ENCODE results near the gene LYZL1. TPM values are rescaled to one million over a fixed set of nuclear protein-coding genes. Genes with fewer than 3 reads are reported as not detected.
"Not testable (repeated sequence)": the region's sequence is repeated elsewhere in the genome, so short reads cannot be mapped to it uniquely, and the experiment has no call there.

The LYZL1 gene
- polyA plus RNA-seq, 1 donor from 2014 or later = not detected

GRCh38 chr10:29285624-29286051 is 3.2 kb upstream of the LYZL1 start:
- no peaks in the 10 kb centered on the region for H3K9me2 ChIP-seq (ENCODE audit: insufficient read depth, low read length)
- H3K79me2 ChIP-seq (replicated peaks; ENCODE audit: insufficient read depth, low read length) = no peaks in the 10 kb centered on the region
- H2AFZ ChIP-seq (ENCODE audit: low read depth, low read length) = no peak overlapping the region
- H3K4me3 ChIP-seq (ENCODE audit: low read length) = no peak overlapping the region
- no peaks in the 10 kb centered on the region for H3K9me3 ChIP-seq (ENCODE audit: low read length)
- H3K36me3 ChIP-seq (ENCODE audit: insufficient read depth, low read length) = no peaks in the 10 kb centered on the region
- H3K9ac ChIP-seq (ENCODE audit: low read length) = no peak overlapping the region
- H3K27me3 ChIP-seq (ENCODE audit: insufficient read depth, low read depth, low read length) = no peaks in the 10 kb centered on the region
- no peaks in the 10 kb centered on the region for H4K20me1 ChIP-seq (ENCODE audit: insufficient read depth)
- H3K4me2 ChIP-seq (ENCODE audit: low read length) = no peak overlapping the region
- H3F3A ChIP-seq (ENCODE audit: insufficient read depth, low read length, poor library complexity, severe bottlenecking) = no peaks in the 10 kb centered on the region
- TF ChIP-seq MXI1 (conservative IDR thresholded peaks at IDR 0.05; ENCODE audit: poor library complexity, severe bottlenecking) (no peak), TAF1 (IDR thresholded peaks at IDR 0.05; ENCODE audit: low read depth) (no peak), REST (IDR thresholded peaks at IDR 0.05; ENCODE audit: borderline replicate concordance) (no peak), EP300 (conservative IDR thresholded peaks at IDR 0.05; ENCODE audit: poor library complexity, severe bottlenecking) (no peak), POLR2AphosphoS5 (IDR thresholded peaks at IDR 0.05) (no peak), EZH2 (IDR thresholded peaks at IDR 0.05; ENCODE audit: borderline replicate concordance, insufficient read depth, low read length, poor library complexity, severe bottlenecking) (no peak), SMC3 (conservative IDR thresholded peaks at IDR 0.05; ENCODE audit: poor library complexity) (no peak)
- no peak overlapping the region for H3K27ac ChIP-seq (ENCODE audit: low read length)

- no peaks in the 10 kb centered on the region for H3K27me3 ChIP-seq (ENCODE audit: insufficient read depth, low read depth, low read length)
- H3F3A ChIP-seq (ENCODE audit: insufficient read depth, low read length, poor library complexity, severe bottlenecking) = no peaks in the 10 kb centered on the region
- H3K9ac ChIP-seq (ENCODE audit: low read length) = no peak overlapping the region
- no peak for TF ChIP-seq POLR2AphosphoS5 (IDR thresholded peaks at IDR 0.05)
- no peak for TF ChIP-seq EP300 (conservative IDR thresholded peaks at IDR 0.05; ENCODE audit: poor library complexity, severe bottlenecking)
- TF ChIP-seq, protein P1, sequence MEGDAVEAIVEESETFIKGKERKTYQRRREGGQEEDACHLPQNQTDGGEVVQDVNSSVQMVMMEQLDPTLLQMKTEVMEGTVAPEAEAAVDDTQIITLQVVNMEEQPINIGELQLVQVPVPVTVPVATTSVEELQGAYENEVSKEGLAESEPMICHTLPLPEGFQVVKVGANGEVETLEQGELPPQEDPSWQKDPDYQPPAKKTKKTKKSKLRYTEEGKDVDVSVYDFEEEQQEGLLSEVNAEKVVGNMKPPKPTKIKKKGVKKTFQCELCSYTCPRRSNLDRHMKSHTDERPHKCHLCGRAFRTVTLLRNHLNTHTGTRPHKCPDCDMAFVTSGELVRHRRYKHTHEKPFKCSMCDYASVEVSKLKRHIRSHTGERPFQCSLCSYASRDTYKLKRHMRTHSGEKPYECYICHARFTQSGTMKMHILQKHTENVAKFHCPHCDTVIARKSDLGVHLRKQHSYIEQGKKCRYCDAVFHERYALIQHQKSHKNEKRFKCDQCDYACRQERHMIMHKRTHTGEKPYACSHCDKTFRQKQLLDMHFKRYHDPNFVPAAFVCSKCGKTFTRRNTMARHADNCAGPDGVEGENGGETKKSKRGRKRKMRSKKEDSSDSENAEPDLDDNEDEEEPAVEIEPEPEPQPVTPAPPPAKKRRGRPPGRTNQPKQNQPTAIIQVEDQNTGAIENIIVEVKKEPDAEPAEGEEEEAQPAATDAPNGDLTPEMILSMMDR (IDR thresholded peaks at IDR 0.05; ENCODE audit: poor library complexity, severe bottlenecking) = no peak
- TF ChIP-seq SMC3 (conservative IDR thresholded peaks at IDR 0.05; ENCODE audit: poor library complexity) = no peak
- TF ChIP-seq RAD21 (conservative IDR thresholded peaks at IDR 0.05) = no peak
- no peak for TF ChIP-seq MXI1 (conservative IDR thresholded peaks at IDR 0.05; ENCODE audit: poor library complexity, severe bottlenecking)
- no peak for TF ChIP-seq EZH2 (IDR thresholded peaks at IDR 0.05; ENCODE audit: borderline replicate concordance, insufficient read depth, low read length, poor library complexity, severe bottlenecking)
- TF ChIP-seq TAF1 (IDR thresholded peaks at IDR 0.05; ENCODE audit: low read depth) = no peak
- no peak for TF ChIP-seq REST (IDR thresholded peaks at IDR 0.05; ENCODE audit: borderline replicate concordance)
- no peaks in the 10 kb centered on the region for H3K36me3 ChIP-seq (ENCODE audit: insufficient read depth, low read length)
- H3K27ac ChIP-seq (ENCODE audit: low read length) = no peak overlapping the region
- H3K79me2 ChIP-seq (replicated peaks; ENCODE audit: insufficient read depth, low read length) = no peaks in the 10 kb centered on the region
- no peak overlapping the region for H3K4me3 ChIP-seq (ENCODE audit: low read length)
- no peaks in the 10 kb centered on the region for H4K20me1 ChIP-seq (ENCODE audit: insufficient read depth)
- H2AFZ ChIP-seq (ENCODE audit: low read depth, low read length) = no peak overlapping the region
- no peaks in the 10 kb centered on the region for H3K9me2 ChIP-seq (ENCODE audit: insufficient read depth, low read length)
- H3K4me2 ChIP-seq (ENCODE audit: low read length) = no peak overlapping the region
- no peaks in the 10 kb centered on the region for H3K9me3 ChIP-seq (ENCODE audit: low read length)
These were observed 1.2 kb upstream of the LYZL1 start for GRCh38 chr10:29287635-29288034.

GRCh38 chr10:29291561-29291960 is 2.7 kb downstream of the LYZL1 start:
- H3K9ac ChIP-seq (ENCODE audit: low read length); H3K9me2 ChIP-seq (ENCODE audit: insufficient read depth, low read length); H4K20me1 ChIP-seq (ENCODE audit: insufficient read depth); H3K36me3 ChIP-seq (ENCODE audit: insufficient read depth, low read length); H3K4me3 ChIP-seq (ENCODE audit: low read length); H3F3A ChIP-seq (ENCODE audit: insufficient read depth, low read length, poor library complexity, severe bottlenecking); H3K9me3 ChIP-seq (ENCODE audit: low read length); H3K27me3 ChIP-seq (ENCODE audit: insufficient read depth, low read depth, low read length); H2AFZ ChIP-seq (ENCODE audit: low read depth, low read length); H3K27ac ChIP-seq (ENCODE audit: low read length); H3K4me2 ChIP-seq (ENCODE audit: low read length); H3K79me2 ChIP-seq (replicated peaks; ENCODE audit: insufficient read depth, low read length): not testable (repeated sequence)

- not testable (repeated sequence) for H3K27me3 ChIP-seq (ENCODE audit: insufficient read depth, low read depth, low read length); H3K36me3 ChIP-seq (ENCODE audit: insufficient read depth, low read length); H3K79me2 ChIP-seq (replicated peaks; ENCODE audit: insufficient read depth, low read length); H2AFZ ChIP-seq (ENCODE audit: low read depth, low read length); H4K20me1 ChIP-seq (ENCODE audit: insufficient read depth); H3K4me3 ChIP-seq (ENCODE audit: low read length); H3K27ac ChIP-seq (ENCODE audit: low read length); H3K9me3 ChIP-seq (ENCODE audit: low read length); H3F3A ChIP-seq (ENCODE audit: insufficient read depth, low read length, poor library complexity, severe bottlenecking); H3K9me2 ChIP-seq (ENCODE audit: insufficient read depth, low read length); H3K4me2 ChIP-seq (ENCODE audit: low read length); H3K9ac ChIP-seq (ENCODE audit: low read length)
These were observed 3.5 kb downstream of the LYZL1 start for GRCh38 chr10:29292406-29292805.
